Hematopoietic multipotent progenitor cell treated with erythropoietin and hydrocortisone succinate and interleukin-3 and kit ligand, for 17 days (in vitro differentiated cells): Measurements from ENCODE around the gene ENPP6.
A peak's percentile ranks its signal among the peaks of the same experiment; 100 is the strongest.

ENCODE experiments used
- DNase-seq: peaks from one replicate; pipeline ENCODE4 v3.0.0-alpha.2; 2015; ENCODE audit warnings: low spot score

The ENPP6 gene

DNA sequence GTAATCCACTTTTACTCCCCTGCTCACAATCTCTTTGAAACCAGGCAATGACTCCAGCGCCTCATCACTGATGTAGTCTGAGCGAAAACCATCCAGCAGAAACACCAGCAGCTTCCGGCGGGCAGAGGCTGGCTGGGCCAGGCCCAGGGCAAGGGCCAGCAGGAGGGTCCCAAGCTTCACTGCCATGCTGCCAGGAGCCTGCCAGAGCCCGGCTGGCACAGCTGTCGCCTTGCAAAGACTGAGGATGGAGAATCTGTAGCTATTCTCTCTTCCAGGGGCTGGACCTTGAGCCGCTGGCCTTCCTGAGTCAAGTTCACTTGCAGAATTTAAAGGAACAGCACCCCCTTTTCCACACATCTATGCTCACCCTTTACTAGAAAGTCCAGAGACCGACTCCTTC, at the start of gene ENPP6:
TSS of gene ENPP6 (minus strand) at position 240 of the 400 bp plus-strand sequence. CDS start at position 186, 54 bp downstream.
- no peak for DNase-seq

DNA sequence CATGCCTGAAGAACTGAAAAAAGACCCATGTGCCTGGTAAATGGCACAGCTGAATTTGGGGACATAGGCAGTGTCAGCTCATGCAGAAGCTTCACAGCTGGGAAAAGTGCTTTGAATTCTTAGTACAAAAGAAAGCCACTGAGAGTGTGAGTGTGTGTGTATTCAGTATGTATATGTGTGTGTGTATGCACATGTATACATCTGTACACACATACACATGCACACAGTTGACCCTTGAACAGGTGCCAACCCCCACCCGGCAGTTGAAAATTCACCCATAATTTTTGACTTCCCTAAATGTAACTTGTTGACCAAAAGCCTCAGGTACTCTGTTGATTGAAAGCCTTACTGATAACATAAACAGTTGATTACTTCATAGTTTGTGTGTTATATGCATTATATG, 49.5 kb upstream of the ENPP6 start:
- DNase-seq = peak; percentile 48

DNA sequence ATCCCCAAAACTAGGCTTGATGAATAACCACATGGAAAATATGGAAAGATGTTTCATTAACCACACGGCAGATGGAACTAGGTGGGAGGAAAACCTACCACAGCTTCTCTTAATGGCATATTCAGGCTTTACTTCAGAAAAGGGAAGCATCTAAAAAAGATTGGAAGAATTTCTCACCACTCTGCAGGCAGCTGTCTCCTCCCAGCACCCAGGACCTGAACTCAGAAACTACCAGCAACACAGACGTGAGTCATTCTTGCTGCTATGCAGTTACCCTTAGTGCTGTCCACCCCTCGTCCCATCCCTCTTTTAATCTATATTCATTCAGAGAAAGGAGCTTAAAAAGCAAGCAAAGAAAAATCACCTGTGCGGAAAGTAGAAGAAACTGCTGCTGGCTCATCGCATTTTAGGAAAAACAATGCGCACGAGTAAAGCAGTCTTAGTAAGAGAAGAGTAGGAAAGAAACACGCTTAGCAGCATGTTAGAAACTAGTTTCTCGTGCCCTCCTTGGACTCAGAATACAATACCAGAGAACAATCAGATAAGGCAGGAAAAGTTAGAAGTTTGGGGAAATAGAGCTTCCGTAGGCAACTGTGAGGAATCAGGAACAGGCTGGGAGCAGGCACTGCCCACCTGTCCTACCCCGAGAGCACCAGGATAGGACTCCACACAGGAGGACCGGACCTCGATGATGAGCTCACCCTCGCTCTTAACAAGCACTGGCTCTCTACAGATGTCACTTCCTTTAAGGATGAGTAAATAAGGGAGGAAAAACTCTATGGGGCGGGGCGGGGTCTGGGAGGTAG, 48.1 kb upstream of the ENPP6 start:
- DNase-seq = no peak

DNA sequence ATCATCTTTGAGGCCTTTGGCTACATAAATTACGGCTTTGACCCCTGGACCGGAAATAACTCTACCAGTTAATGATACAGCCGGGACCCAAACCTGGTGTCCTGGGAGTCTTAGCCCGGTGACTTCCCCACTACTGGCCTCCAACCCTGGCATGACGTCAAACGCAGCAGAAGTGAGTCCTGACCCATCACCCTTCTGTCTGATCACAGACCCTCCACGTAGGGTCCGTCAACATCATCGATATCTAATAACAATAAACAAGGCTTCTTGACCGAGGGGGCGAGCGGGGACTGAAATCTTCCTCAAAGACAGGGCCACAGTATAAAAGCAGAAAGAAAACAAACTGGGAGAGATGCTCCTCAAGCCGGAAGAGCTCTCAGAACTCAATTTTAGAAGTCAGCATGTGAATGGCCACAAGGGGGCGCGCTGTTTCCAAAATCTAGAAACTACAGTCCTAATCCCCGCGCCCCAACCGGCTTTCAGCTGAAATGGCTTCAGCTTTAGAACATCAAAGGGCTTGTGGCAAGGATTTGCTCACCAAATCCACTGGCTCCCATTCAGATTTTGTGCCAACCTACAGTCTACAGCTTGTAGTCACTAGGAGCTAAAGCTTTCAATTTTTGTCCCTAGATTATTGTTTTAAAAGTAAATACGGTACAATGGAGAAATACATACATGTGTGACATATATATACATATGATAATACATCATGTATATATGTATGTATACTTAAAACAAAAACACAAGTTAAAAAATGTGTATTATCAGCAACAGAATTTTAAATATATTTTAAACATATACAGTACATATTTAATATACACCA, 46.4 kb upstream of the ENPP6 start:
- DNase-seq = peak; percentile 94

DNA sequence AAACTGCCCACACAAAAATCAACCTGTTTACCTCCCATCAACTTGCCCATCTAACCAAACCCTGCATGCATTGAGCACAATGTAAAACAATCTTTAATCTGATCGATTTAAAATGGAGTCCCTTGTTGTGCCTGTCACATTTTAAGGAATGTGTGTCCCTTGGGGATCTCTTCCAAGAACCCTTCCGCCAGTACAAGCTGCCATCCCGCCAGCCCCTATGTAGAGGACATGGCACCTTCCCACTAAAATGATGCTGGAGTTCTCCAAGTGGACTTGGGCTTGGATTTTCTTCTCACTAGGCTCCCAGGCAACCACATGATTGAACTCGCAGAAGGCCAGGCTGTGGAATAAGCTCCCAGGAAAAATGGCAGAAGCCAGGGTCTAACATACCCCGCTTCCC, 45.8 kb upstream of the ENPP6 start:
- no peak for DNase-seq

DNA sequence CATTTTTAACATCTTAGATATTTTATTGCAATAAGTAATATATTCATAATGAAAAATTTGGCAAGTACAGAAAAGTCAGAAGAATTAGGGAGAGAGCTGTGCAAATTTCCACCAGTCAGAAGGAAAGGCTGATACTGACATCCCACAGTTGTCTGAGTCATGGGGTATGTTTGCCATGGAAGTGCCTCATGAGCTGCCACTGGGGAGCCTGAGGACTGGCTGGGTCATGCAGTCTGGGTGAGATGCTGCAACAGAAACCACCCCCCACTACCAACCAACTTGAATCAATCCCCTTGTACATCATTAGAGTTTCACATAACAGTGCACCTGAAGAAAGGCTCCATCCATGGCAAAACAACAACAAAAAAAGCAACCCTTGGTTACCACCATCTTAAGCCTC, 45.2 kb upstream of the ENPP6 start:
- DNase-seq = no peak

DNA sequence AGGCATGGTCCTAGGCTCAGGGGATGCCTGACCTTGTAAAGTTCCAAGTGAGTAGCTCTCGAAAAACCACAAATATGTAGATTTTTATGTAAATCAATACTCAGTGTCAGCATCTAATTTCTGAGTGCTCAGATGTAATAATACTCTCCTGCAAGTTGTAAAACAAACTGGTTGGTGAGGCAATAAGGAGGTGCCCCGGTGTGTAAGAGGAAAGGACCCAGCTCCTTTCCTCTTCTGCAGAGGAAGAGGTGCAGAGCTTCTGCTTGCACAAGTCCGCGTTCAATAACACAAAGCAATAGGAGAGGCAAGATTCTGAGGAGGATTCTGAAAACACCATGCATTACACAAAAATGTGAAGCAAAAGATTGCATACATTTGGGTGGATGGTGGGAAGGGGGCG, 43.6 kb upstream of the ENPP6 start:
- DNase-seq = no peak

DNA sequence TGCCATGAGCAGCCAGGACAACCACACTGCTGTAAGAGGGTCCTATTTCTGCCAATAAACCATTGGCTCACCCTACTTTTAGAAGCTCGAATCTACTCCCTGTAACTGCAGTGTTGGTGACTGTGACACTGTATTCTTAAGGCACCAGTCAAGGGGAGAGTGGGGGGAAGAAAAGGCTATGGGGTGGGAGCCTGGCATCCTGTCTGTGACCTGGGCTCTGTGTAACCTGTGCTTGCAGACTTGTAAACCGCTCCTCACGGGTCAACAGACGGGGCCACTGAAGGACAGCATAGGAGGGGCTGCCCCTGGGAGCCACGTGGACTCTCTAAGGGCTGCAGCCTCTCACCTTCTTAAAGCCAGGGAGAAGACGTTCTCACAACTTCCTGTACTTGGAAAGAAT, 42.2 kb upstream of the ENPP6 start:
- no peak for DNase-seq

DNA sequence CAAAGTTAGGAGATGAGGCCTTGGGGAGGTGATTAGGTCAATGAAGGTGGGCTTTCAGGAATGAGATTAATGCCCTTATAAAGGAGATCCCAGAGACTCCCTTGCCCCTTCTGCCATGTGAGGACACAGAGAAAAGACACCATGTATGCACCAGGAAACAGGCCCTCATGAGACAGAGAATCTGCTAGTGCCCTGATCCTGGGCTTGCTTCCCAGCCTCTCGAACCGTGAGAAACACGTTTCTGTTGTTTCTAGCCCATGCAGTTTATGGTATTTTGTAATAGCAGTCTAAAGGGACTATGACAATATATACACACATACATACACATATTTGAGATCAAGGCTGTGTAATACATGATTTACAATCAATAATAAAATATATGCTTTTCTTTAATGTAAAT, 41.4 kb upstream of the ENPP6 start:
- no peak for DNase-seq

DNA sequence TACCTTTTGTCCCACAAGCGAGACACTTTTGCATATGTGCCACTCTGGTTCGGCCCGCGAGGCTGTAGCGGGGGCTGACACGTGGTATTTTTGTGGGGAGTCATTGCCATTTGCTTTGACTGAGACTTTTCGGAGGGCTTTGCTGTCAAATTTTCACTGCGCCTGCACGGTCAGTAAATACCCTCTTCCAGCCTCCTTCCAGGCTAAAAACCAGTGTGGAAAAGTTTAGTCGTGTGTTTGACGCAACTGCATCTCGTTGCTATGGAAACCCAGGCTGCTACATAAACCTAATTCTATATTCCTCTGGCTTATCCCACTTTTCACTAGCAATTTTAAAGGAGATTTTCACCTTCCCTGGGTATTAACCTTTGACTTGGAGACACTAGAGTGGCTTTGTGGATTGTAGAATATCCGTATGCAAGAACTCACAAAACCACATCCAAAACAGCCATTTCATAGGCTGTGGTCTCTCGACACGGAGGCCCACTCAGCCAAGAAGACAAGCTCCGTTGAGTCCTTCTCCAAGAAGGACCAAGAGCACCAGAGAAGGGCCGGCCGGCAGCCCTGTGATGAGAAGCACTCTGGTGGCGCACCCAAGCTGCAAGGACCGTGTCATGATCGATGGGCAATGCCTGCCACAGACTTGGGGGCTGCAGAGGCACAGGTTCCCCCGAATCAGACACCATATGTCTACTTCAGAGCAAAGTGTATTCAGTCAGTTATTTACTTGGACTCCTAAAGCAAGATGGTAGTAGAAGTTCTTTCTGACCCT, 38.4 kb upstream of the ENPP6 start:
- DNase-seq = no peak

DNA sequence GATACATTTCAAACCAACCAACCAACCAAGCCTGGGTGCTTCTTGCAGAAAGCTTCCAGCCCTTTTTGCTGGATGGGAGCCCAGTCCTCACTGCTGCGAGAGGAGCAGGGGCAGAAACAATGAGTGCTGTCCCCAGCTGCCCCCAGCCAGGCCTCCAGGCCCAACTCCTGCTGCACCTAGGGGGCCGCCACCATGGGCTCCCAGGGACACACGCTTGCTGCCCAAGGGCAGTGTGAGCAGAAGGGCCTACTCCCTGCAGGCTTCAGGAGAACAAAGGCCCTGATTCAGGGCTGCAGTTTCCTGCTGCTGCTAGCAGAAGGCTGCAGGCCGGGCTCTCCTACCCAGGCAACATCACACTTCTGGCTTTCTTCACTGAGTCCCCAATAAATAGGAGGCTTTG, 37.7 kb upstream of the ENPP6 start:
- DNase-seq = no peak

DNA sequence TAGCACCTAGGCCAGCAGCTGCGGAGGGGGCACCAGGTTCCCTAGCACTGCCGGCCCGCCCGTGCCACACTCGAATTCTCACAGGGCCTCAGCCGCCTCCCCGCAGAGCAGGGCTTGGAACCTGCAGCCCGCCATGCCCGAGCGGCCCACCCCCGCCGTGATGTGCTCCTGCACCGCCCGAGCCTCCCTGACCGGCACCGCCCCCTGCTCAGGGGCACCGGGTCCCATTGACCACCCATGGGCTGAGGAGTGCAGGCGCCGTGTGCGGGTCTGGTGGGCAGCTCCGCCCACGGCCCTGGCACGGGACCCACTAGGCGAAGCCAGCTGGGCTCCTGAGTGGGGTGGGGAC, 35.4 kb upstream of the ENPP6 start:
- no peak for DNase-seq

DNA sequence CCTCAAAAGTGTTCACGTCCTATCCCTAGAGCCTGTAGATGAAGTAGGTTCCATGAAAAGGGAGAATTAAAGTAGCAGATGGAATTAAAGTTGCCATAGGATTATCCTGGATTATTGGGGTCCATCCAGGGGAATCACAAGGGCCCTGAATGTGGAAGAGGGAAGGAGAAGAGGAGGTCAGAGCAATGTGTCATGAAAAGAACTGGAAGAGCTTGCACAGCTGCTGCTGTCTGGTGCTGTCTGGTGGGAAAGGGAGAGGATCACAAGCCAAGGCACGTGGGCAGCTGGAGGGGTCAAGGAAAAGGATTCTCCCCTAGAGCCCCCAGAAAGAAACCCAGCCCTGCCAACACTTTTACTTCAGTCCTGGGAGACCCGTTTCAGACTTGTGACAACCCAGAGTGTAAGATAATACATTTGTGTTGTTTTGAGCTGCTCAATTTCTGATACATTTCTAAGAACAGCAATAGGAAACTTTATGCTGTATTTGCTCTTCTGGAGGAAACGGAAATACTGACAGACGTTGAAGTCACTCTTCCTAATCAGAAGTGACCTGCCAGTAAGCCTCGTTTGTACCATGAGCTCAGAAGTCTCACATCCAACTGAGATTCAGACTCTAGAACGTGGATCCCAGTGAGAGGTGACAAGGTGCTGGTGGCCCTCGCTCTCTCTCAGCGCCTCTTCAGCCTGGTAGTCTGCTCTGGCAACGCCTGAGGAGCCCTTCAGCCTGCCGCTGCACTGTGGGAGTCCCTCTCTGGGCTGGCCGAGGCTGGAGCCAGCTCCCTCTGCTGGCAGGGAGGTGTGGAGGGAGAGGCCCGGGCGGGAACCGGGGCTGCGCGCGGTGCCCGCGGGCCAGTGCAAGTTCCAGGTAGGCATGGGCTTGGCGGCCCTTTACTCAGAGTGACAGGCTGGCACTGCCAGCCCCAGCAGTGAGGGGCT, 34.7 kb upstream of the ENPP6 start:
- DNase-seq = no peak

DNA sequence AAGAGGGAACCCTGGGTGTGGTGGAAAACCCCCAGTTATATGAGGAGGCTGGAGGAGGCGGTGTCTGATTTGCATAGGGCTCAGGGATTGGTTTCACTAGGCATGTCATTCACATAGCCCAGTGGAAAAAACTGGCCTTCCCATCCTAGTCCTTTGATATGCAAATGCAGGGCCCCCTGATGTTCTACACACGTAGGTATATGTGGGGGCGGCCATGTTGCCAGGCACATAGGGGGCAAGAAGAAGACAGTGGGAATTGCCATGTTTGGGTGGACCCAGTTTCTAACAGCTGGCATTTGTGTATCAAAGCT, 34.0 kb upstream of the ENPP6 start:
- no peak for DNase-seq

DNA sequence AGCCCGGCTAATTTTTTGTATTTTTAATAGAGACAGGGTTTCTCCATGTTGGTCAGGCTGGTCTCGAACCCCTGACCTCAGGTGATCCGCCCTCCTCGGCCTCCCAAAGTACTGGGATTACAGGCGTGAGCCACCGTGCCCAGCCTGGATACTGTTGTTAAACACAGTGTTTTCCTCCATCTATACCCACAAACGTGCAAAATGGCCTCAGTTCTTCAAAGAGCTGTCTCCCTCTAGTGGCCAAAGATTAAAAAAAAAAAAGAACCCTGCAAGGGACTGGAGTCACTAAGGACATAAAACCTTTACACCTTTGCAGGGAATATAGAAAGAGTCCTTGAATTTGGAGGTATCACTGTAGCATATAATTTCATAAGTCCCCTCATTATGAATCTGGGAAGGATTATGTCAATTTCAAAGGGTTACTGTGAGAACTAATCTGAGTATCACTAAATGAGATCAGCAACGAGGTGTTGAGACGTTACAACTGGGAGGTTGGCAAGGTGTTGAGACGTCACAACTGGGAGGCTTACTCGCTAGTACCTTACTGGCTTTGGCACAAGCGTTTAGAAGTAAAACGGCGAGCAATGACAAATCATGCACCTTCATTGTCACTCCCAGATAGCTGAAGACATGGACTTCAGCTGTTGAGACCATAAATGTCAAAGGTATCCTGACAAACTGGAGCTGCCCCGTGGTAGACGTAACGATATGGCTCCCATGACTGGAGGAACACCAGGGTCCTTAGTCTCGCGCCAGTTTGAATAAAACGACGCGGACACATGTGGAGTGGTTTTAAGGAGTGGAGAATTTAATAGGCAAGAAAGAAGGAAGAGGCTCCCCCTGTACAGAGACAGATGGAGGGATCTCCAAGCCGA, 33.4 kb upstream of the ENPP6 start:
- DNase-seq = peak; percentile 69

DNA sequence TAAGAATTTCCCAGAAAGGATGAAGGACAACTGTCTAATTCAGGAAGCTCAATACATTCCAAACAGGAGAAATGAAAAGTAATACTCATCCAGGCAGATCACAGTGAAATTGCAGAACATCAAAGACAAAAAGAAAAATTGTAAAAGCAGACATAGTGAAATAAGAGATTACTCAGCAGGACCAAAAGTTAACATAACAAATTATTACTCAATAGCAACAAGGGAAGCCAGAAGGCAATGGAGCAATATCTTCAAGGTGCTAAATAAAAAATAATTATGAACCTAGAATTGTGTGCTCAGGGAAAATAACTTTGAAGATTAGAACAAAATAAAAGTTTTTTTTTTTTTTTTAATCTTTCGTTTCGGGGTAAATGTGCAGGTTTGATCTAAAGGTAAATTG, 30.5 kb upstream of the ENPP6 start:
- no peak for DNase-seq

DNA sequence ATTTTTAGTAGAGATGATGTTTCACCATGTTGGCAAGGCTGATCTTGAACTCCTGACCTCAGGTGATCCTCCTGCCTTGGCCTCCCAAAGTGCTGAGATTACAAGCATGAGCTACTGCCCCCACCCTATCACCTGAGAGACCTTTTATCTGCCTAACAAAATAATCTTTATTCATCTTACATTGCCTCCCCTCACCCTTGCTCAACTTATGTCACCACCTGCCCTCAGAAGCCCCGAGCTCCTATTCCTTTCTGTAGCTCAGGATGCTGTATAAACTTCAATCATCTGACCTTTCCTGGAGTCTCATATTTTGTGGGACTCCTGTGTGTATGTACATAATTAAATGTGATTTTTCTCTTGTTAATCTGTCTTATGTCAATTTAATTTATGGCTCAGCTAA, 29.7 kb upstream of the ENPP6 start:
- no peak for DNase-seq

DNA sequence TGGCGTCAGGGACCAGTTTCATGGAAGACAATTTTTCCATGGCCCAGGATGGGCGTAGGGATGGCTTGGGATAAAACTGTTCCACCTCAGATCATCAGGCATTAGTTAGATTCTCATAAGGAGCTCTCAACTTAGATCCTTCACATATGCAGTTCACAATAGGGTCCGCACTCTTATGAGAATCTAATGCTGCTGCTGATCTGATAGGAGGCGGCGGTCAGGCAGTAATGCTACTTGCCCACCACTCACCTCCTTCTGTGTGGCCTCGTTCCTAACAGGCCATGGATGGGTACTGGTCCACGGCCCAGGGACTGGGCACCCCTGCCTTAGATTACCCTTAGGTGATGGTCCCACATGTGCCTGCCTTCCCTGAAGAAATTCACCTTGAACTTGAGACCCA, 28.8 kb upstream of the ENPP6 start:
- no peak for DNase-seq

DNA sequence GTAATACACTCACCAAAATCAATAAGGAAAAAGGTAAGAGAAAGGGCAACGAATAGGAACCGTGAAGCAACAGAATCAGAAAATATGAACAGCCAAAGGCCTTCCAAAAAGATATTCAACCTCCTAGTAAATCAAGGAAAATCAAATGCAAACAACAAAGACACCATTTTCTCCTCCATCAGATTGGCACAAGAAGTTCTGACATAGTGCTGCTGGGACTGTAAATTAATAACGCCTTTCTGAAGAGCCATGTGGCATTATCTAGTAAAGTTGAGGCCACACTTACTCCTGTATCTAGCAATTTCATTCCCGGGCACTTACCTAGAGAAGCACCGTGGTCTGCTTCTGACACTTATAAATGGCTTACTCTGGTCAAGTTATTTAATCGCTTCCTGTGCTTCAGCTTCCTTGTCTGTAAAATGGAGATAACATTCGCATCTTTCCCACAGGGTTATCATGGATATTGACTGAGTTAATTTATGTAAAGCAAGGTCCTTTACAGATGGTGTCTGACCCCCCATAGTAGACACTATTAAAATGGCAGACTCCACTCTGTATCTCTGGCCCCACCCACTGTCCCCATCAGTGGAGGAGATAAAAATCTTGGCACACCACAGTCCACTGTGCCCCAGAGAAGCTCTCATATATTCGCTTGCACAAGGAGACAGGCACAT, 20.5 kb upstream of the ENPP6 start:
- DNase-seq = no peak

DNA sequence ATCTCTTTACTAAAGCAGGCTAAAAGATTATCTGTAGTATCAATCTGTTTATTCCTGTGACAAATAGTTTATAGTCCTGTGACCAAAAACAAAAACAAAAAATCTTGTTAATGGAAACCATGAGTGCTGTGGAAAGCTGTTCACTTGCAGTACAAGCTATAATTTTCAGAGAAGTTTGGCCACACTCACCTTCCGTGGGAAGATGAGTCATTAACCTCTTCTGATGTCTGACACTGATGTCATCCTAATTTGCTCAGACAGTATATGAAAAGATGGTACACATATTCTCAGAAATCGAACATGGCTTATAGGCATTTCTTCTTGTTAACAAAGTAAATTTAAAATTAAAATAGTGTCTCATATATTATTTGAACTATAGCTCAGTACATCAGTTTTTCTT, 19.9 kb upstream of the ENPP6 start:
- no peak for DNase-seq
